HepG2 (cell line): ENCODE data around the gene TNXB.
"Not testable (repeated sequence)": the region's sequence is repeated elsewhere in the genome, so short reads cannot be mapped to it uniquely, and the experiment has no call there.

Experiments
- POLR2A ChIP-seq, 2 experiments: IDR thresholded peaks; 2 replicates each; pipeline ENCODE4 v1.6.1; 2011; ENCODE audit warnings: low read depth in 2 of 2, low read length in 2 of 2, mild to moderate bottlenecking in 1 of 2, moderate library complexity in 1 of 2; ENCODE audit not compliant: insufficient read depth in 1 of 2
- RNF2 ChIP-seq: fragments of 450-650 bp; conservative IDR thresholded peaks from 2 replicates; pipeline ENCODE4 v1.6.1; 2016; ENCODE audit warnings: low read depth

- TF ChIP-seq RNF2; POLR2A (IDR thresholded peaks at IDR 0.05; ENCODE audit: insufficient read depth in 1 of 2, low read depth in 2 of 2, low read length in 2 of 2): not testable (repeated sequence)
Observed at GRCh38 chr6:32007086-32007485, 102.1 kb downstream of the TNXB start.
